ENCODE measurements around the gene MED15.
"Not testable (repeated sequence)": the region's sequence is repeated elsewhere in the genome, so short reads cannot be mapped to it uniquely, and the experiment has no call there.

The MED15 gene

DNA sequence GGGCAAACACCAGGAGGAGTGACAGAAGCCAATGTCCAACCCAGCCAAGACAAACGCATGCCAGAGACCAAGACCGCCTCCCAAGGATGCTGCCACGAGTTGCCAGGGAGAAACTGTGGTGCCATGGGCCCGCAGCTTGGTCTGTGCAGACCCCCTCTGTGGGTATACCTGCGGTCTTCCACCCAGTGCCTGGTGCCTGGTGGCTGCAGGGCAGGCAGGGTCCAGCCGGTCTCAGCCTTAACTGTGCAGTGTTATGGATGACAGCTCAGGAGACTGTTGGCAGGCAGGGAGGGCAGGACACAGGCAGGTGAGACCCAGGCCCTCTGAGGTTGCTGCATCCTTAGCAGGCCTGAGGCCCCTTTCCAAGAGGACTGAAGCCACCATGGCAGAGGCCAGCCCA is 97.9 kb downstream of the MED15 start:
- H3K36me3 Mint-ChIP-seq (ENCODE audit: low read depth): no peaks in the 10 kb centered on the region
- no peak overlapping the region for H3K4me3 Mint-ChIP-seq
- no peak overlapping the region for H3K27ac Mint-ChIP-seq
- H3K27me3 Mint-ChIP-seq: no peaks in the 10 kb centered on the region
- H3K9me3 Mint-ChIP-seq: no peaks in the 10 kb centered on the region
- H3K4me1 Mint-ChIP-seq (ENCODE audit: low read depth): peaks cover 10% of the 10 kb centered on the region

- peaks cover 10% of the 10 kb centered on the region for H3K4me1 Mint-ChIP-seq (ENCODE audit: low read depth)
- H3K4me3 Mint-ChIP-seq: no peak overlapping the region
- H3K36me3 Mint-ChIP-seq (ENCODE audit: low read depth): no peaks in the 10 kb centered on the region
These were observed 98.8 kb downstream of the MED15 start for GRCh38 chr22:20606041-20606783.

DNA sequence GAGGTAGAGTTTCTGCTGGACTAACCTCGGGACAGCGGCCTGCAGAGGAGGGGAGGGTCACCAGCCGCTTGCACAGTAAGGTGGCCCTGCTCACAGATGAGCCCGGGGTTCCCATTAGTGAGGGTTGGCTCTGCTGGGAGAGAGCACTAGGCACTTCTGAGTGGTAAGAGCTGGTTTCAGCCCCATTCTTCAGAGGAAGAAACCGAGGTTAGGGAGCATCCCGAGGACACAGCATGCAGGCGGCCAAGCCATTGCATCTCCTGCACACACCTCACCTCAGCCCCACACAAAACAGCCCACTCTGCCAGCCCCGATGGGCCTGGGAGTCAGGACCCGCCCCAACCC is 99.3 kb downstream of the MED15 start:
- H3K36me3 Mint-ChIP-seq (ENCODE audit: low read depth): no peaks in the 10 kb centered on the region
- no peaks in the 10 kb centered on the region for H3K9me3 Mint-ChIP-seq
- H3K4me3 Mint-ChIP-seq: no peak overlapping the region
- H3K27ac Mint-ChIP-seq: no peak overlapping the region
- no peaks in the 10 kb centered on the region for H3K27me3 Mint-ChIP-seq
- H3K4me1 Mint-ChIP-seq (ENCODE audit: low read depth): peaks cover 10% of the 10 kb centered on the region

More at GRCh38 chr22:20606041-20606783, 98.8 kb downstream of the MED15 start:
- H3K27me3 Mint-ChIP-seq: no peaks in the 10 kb centered on the region
- no peaks in the 10 kb centered on the region for H3K9me3 Mint-ChIP-seq
- no peak overlapping the region for H3K27ac Mint-ChIP-seq

- no peaks in the 10 kb centered on the region for H3K36me3 Mint-ChIP-seq (ENCODE audit: low read depth)
- H3K27me3 Mint-ChIP-seq: no peaks in the 10 kb centered on the region
- no peaks in the 10 kb centered on the region for H3K9me3 Mint-ChIP-seq
- H3K4me1 Mint-ChIP-seq (ENCODE audit: low read depth): peaks cover 10% of the 10 kb centered on the region
- H3K4me3 Mint-ChIP-seq: no peak overlapping the region
- H3K27ac Mint-ChIP-seq: no peak overlapping the region
These were observed 99.9 kb downstream of the MED15 start for GRCh38 chr22:20607157-20607907.

GRCh38 chr22:20610243-20610686 is 102.9 kb downstream of the MED15 start:
- H3K27ac Mint-ChIP-seq: no peak overlapping the region
- peaks cover 10% of the 10 kb centered on the region for H3K4me1 Mint-ChIP-seq (ENCODE audit: low read depth)
- no peaks in the 10 kb centered on the region for H3K27me3 Mint-ChIP-seq
- H3K36me3 Mint-ChIP-seq (ENCODE audit: low read depth): no peaks in the 10 kb centered on the region
- H3K4me3 Mint-ChIP-seq: no peak overlapping the region
- H3K9me3 Mint-ChIP-seq: no peaks in the 10 kb centered on the region

DNA sequence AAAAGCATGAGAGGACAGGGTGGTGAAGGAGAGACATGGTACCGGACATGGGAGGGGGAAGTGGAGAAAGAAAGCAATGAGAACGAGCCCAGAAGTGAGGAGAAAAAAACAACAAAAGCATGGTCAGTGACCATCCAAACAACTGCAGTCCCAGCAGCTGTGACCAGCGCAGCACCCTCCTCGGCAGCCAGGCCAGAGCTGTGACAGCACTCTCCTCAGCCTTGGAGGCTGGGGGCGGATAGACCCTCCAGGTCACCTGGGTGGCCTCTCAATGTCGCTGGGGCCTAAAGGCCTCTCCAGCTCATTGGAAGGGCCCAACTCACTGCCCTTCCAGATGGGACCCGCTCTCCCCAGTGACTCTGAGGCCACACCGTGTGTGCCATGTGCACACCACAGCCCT is 103.3 kb downstream of the MED15 start:
- Mint-ChIP-seq H3K27me3 (no peaks in the 10 kb centered on the region), H3K27ac (no peak overlapping the region), H3K4me1 (ENCODE audit: low read depth) (peaks cover 6% of the 10 kb centered on the region), H3K9me3 (no peaks in the 10 kb centered on the region), H3K4me3 (no peak overlapping the region), H3K36me3 (ENCODE audit: low read depth) (no peaks in the 10 kb centered on the region)

GRCh38 chr22:20611418-20611817 is 104.0 kb downstream of the MED15 start:
- peaks cover 3% of the 10 kb centered on the region for H3K4me1 Mint-ChIP-seq (ENCODE audit: low read depth)
- no peak overlapping the region for H3K27ac Mint-ChIP-seq
- H3K27me3 Mint-ChIP-seq: no peaks in the 10 kb centered on the region
- H3K4me3 Mint-ChIP-seq: no peak overlapping the region
- no peaks in the 10 kb centered on the region for H3K9me3 Mint-ChIP-seq
- H3K36me3 Mint-ChIP-seq (ENCODE audit: low read depth): no peaks in the 10 kb centered on the region

GRCh38 chr22:20613301-20613700 is 105.9 kb downstream of the MED15 start:
- Mint-ChIP-seq H3K4me3 (no peak overlapping the region), H3K4me1 (ENCODE audit: low read depth) (no peaks in the 10 kb centered on the region), H3K27me3 (no peaks in the 10 kb centered on the region), H3K27ac (no peak overlapping the region), H3K36me3 (ENCODE audit: low read depth) (no peaks in the 10 kb centered on the region), H3K9me3 (no peaks in the 10 kb centered on the region)

DNA sequence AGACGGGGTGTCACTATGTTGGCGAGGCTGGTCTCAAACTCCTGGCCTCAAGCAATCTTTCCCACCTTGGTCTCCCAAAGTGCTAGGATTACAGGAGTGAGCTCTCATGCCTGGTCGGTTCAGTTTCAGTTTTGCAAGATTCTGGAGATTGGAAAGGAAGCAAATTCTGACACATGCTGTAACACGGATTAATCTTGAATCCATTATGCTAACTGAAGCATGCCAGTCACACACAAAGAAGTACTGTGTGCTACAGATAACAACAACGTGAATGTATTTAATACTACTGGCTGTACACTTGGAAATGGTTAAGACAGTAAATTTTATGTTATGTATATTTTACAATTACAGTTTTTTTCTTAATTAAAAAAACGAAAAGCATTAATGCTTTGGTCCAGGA is 107.6 kb downstream of the MED15 start:
- Mint-ChIP-seq H3K27ac (no peak overlapping the region), H3K4me3 (no peak overlapping the region), H3K4me1 (ENCODE audit: low read depth) (no peaks in the 10 kb centered on the region), H3K27me3 (no peaks in the 10 kb centered on the region), H3K36me3 (ENCODE audit: low read depth) (no peaks in the 10 kb centered on the region), H3K9me3 (no peaks in the 10 kb centered on the region)

- Mint-ChIP-seq H3K36me3 (ENCODE audit: low read depth) (no peaks in the 10 kb centered on the region), H3K27ac (no peak overlapping the region)
These were observed 108.4 kb downstream of the MED15 start for GRCh38 chr22:20615533-20616450.

DNA sequence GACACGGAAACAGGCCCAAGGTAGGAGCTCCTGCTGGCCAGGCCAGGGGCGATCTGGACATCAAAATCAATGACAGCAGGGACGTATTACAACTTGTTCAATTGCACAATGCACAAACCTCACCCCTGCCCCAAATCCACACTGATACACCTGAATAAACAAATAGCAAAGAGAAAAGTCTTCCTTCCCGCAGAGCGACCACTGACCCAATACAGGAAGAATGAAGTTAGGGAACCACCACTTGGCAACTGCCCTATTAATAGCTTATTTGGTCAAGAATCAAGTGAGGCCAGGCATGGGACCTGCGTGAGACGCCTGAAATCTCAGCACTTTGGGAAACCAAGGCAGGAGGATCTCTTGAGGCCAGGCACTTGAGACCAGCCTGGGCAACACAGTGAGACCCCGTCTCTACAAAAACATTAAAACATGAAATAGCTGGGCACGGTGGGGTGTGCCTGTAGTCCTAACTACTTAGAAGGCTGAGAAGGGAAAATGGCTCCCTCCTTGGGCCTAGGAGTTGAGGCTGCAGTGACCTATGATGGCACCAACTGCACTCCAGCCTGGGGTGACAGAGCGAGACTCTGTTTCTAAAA is 109.1 kb downstream of the MED15 start:
- no peak overlapping the region for H3K4me3 Mint-ChIP-seq
- no peaks in the 10 kb centered on the region for H3K27me3 Mint-ChIP-seq
- H3K4me1 Mint-ChIP-seq (ENCODE audit: low read depth): no peaks in the 10 kb centered on the region
- H3K36me3 Mint-ChIP-seq (ENCODE audit: low read depth): no peaks in the 10 kb centered on the region
- no peaks in the 10 kb centered on the region for H3K9me3 Mint-ChIP-seq
- no peak overlapping the region for H3K27ac Mint-ChIP-seq

More at GRCh38 chr22:20615533-20616450, 108.4 kb downstream of the MED15 start:
- Mint-ChIP-seq H3K4me3 (no peak overlapping the region), H3K9me3 (no peaks in the 10 kb centered on the region), H3K27me3 (no peaks in the 10 kb centered on the region), H3K4me1 (ENCODE audit: low read depth) (no peaks in the 10 kb centered on the region)

- no peaks in the 10 kb centered on the region for H3K4me1 Mint-ChIP-seq (ENCODE audit: low read depth)
- no peak overlapping the region for H3K27ac Mint-ChIP-seq
These were observed 111.1 kb downstream of the MED15 start for GRCh38 chr22:20618488-20618887.

DNA sequence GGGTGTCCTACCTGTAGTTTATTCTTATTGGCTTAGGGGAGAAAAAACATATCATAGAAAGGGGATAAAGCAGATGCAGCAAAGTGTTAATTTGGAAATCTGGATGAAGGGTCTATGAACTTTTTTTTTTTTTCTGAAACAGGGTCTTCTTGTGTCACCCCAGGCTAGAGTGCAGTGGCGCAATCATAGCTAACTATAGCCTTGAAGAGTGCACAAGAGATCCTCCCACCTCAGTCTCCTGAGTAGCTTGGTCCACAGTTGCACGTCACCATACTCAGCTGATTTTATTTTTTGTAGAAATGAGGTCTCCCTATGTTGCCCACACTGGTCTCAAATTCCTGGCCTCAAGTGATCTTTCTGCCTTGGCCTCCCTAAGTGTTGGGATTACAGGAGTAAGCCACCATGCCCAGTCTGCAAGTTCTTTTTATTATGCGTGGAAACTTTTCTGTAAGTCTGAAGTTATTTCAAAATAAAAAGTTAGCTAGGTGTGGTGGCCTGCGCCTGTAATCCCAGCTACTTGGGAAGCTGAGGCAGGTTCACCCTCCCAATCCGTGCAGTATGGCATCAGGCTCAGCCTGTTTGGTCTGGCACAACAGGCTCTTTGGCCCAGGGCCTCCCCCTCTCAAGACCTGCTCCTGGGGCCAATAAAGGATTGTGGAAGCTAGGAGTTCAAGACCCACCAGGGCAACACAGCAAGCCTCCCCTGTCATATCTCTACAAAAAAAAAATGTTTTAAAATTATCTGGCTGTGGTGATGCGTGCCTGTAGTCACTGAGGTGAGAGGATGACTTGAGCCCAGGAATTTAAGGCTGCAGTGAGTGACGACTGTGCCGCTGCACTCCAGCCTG is 111.9 kb downstream of the MED15 start:
- Mint-ChIP-seq H3K27ac (no peak overlapping the region), H3K4me1 (ENCODE audit: low read depth) (peaks cover 7% of the 10 kb centered on the region), H3K9me3 (no peaks in the 10 kb centered on the region), H3K27me3 (no peaks in the 10 kb centered on the region), H3K4me3 (no peak overlapping the region), H3K36me3 (ENCODE audit: low read depth) (no peaks in the 10 kb centered on the region)

More at GRCh38 chr22:20618488-20618887, 111.1 kb downstream of the MED15 start:
- Mint-ChIP-seq H3K4me3 (no peak overlapping the region), H3K9me3 (no peaks in the 10 kb centered on the region), H3K36me3 (ENCODE audit: low read depth) (no peaks in the 10 kb centered on the region), H3K27me3 (no peaks in the 10 kb centered on the region)

- H3K9me3 Mint-ChIP-seq; H3K27ac Mint-ChIP-seq; H3K4me3 Mint-ChIP-seq; H3K27me3 Mint-ChIP-seq; H3K36me3 Mint-ChIP-seq (ENCODE audit: low read depth): not testable (repeated sequence)
- peaks cover 13% of the 10 kb centered on the region for H3K4me1 Mint-ChIP-seq (ENCODE audit: low read depth)
These were observed 112.4 kb downstream of the MED15 start for GRCh38 chr22:20619893-20620194.
